Measurements from ENCODE around the gene RAD52. TPM values are rescaled to one million over a fixed set of nuclear protein-coding genes. Genes with fewer than 3 reads are reported as not detected.
A peak's percentile ranks its signal among the peaks of the same experiment; 100 is the strongest.

Gene RAD52
- polyA plus RNA-seq, 1 donor = 27.9 TPM

DNA sequence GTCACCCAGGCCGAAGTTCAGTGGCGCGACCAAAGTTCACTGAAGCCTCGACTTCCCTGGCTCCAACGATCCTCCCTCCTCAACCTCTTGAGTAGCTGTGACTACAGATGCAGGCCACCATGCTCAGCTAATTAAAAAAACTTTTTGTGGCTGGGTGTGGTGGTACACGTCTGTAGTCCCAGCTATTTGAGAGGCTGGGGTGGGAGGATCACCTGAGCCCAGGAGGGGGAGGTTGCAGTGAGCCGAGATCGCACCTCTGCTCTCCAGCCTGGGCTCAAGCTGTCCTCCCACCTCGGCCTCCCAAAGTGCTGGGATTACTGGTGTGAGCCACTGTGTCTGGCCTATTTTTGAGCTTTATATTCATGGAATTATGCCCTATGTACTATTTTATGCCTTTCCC, 18.1 kb upstream of the RAD52 start:
- Histone ChIP-seq H3K9me3 (ENCODE audit: control insufficient read depth, low read depth, low read length) (no peaks in the 10 kb centered on the region), H3K4me1 (ENCODE audit: control insufficient read depth, insufficient read depth, low read length) (no peaks in the 10 kb centered on the region), H3K4me3 (ENCODE audit: low read length) (no peak overlapping the region), H3K27me3 (ENCODE audit: control insufficient read depth, insufficient read depth, low read length) (no peaks in the 10 kb centered on the region), H3K27ac (ENCODE audit: low read length) (no peak overlapping the region), H3K36me3 (ENCODE audit: control insufficient read depth, insufficient read depth, low read length) (no peaks in the 10 kb centered on the region)
- no peak for DNase-seq
- no CpG with 5 or more reads among the region's 9 CpGs for WGBS (ENCODE audit: insufficient coverage, low lambda C conversion rate)

GRCh38 chr12:966724-967123, 17.2 kb upstream of the RAD52 start:
- no peaks in the 10 kb centered on the region for H3K4me1 ChIP-seq (ENCODE audit: control insufficient read depth, insufficient read depth, low read length)
- H3K9me3 ChIP-seq (ENCODE audit: control insufficient read depth, low read depth, low read length) = no peaks in the 10 kb centered on the region
- 100% methylated on average over 1 of the region's 6 CpGs for WGBS (ENCODE audit: insufficient coverage, low lambda C conversion rate)
- DNase-seq = no peak
- no peak overlapping the region for H3K27ac ChIP-seq (ENCODE audit: low read length)
- no peaks in the 10 kb centered on the region for H3K27me3 ChIP-seq (ENCODE audit: control insufficient read depth, insufficient read depth, low read length)
- H3K36me3 ChIP-seq (ENCODE audit: control insufficient read depth, insufficient read depth, low read length) = no peaks in the 10 kb centered on the region
- no peak overlapping the region for H3K4me3 ChIP-seq (ENCODE audit: low read length)

GRCh38 chr12:958588-959123, 9.2 kb upstream of the RAD52 start:
- H3K4me1 ChIP-seq (ENCODE audit: control insufficient read depth, insufficient read depth, low read length) = no peaks in the 10 kb centered on the region
- H3K27me3 ChIP-seq (ENCODE audit: control insufficient read depth, insufficient read depth, low read length) = no peaks in the 10 kb centered on the region
- no peak overlapping the region for H3K4me3 ChIP-seq (ENCODE audit: low read length)
- DNase-seq = no peak
- H3K27ac ChIP-seq (ENCODE audit: low read length) = no peak overlapping the region
- WGBS (ENCODE audit: insufficient coverage, low lambda C conversion rate) = no CpG with 5 or more reads among the region's 8 CpGs
- H3K36me3 ChIP-seq (ENCODE audit: control insufficient read depth, insufficient read depth, low read length) = no peaks in the 10 kb centered on the region
- H3K9me3 ChIP-seq (ENCODE audit: control insufficient read depth, low read depth, low read length) = no peaks in the 10 kb centered on the region

DNA sequence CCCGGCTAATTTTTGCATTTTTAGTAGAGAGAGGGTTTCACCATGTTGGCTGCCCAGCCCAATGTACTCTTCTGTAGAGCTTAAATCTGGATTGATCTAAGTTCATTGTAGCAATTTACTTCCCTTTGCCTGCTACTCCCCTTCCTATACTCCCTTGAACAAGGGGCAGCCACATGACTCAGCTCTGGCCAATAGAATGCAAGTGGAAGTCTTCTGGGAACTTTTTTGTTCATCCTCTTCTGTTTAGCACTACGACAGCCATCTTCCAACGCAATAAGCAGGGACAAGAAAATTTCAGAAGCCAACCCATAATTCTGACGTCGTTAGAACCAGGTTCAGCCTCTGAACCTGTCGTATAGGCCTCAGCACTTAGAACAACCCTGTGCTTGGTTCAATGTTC, 6.4 kb upstream of the RAD52 start:
- Histone ChIP-seq H3K9me3 (ENCODE audit: control insufficient read depth, low read depth, low read length) (no peaks in the 10 kb centered on the region), H3K27ac (ENCODE audit: low read length) (no peak overlapping the region), H3K36me3 (ENCODE audit: control insufficient read depth, insufficient read depth, low read length) (no peaks in the 10 kb centered on the region), H3K4me3 (ENCODE audit: low read length) (no peak overlapping the region), H3K4me1 (ENCODE audit: control insufficient read depth, insufficient read depth, low read length) (peaks cover 2% of the 10 kb centered on the region), H3K27me3 (ENCODE audit: control insufficient read depth, insufficient read depth, low read length) (no peaks in the 10 kb centered on the region)
- WGBS (ENCODE audit: insufficient coverage, low lambda C conversion rate) = 93% methylated on average over 3 of the region's 6 CpGs
- no peak for DNase-seq

DNA sequence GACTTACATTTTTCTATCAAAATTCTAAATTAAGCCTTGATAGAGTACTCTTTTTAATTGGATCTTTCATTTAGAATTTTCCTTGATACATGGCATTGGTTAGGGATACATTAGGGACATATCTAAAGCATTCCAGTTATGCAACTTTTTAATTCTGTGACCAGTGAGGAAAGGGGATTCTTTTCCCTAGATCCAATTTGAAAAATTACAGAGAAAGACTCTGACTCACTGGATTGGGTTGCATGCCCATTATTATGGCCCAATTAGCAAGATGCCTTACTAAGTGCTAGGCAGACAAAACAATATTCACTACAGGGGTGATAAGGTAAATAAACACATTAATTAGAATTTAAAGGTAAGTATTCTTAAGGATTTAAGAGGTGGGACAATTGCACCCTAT, 5.2 kb upstream of the RAD52 start:
- no peak overlapping the region for H3K4me3 ChIP-seq (ENCODE audit: low read length)
- no peak overlapping the region for H3K27ac ChIP-seq (ENCODE audit: low read length)
- DNase-seq = no peak
- no peaks in the 10 kb centered on the region for H3K36me3 ChIP-seq (ENCODE audit: control insufficient read depth, insufficient read depth, low read length)
- H3K27me3 ChIP-seq (ENCODE audit: control insufficient read depth, insufficient read depth, low read length) = no peaks in the 10 kb centered on the region
- H3K4me1 ChIP-seq (ENCODE audit: control insufficient read depth, insufficient read depth, low read length) = peaks cover 10% of the 10 kb centered on the region
- no peaks in the 10 kb centered on the region for H3K9me3 ChIP-seq (ENCODE audit: control insufficient read depth, low read depth, low read length)

GRCh38 chr12:953776-954175, 4.3 kb upstream of the RAD52 start:
- peaks cover 10% of the 10 kb centered on the region for H3K4me1 ChIP-seq (ENCODE audit: control insufficient read depth, insufficient read depth, low read length)
- DNase-seq = no peak
- H3K27ac ChIP-seq (ENCODE audit: low read length) = no peak overlapping the region
- 50% methylated on average over 2 of the region's 7 CpGs for WGBS (ENCODE audit: insufficient coverage, low lambda C conversion rate)
- H3K4me3 ChIP-seq (ENCODE audit: low read length) = no peak overlapping the region
- H3K27me3 ChIP-seq (ENCODE audit: control insufficient read depth, insufficient read depth, low read length) = no peaks in the 10 kb centered on the region
- H3K36me3 ChIP-seq (ENCODE audit: control insufficient read depth, insufficient read depth, low read length) = no peaks in the 10 kb centered on the region
- no peaks in the 10 kb centered on the region for H3K9me3 ChIP-seq (ENCODE audit: control insufficient read depth, low read depth, low read length)

DNA sequence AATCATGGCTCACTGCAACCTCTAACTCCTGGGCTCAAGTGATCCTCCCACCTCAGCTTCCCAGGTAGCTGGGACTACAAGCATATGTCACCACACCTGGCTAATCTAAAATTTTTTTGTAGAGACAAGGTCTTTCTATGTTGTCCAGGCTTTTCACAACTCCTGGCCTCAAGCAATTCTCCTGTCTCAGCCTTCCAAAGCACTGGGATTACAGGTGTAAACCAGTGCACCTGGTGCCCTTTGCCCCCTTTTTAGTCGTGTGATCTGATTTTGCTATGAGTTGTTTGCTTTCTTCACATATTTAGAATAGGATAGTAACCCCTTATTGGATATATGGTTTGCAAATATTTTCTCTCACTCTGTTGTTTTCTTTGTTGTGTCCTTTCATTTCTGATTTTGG, 1.7 kb upstream of the RAD52 start:
- H3K4me1 ChIP-seq (ENCODE audit: control insufficient read depth, insufficient read depth, low read length) = peaks cover 13% of the 10 kb centered on the region
- no CpG with 5 or more reads among the region's 1 CpG for WGBS (ENCODE audit: insufficient coverage, low lambda C conversion rate)
- no peak overlapping the region for H3K4me3 ChIP-seq (ENCODE audit: low read length)
- no peaks in the 10 kb centered on the region for H3K27me3 ChIP-seq (ENCODE audit: control insufficient read depth, insufficient read depth, low read length)
- H3K27ac ChIP-seq (ENCODE audit: low read length) = peak overlapping the region; percentile 57
- DNase-seq = peak; percentile 70 to 83
- H3K9me3 ChIP-seq (ENCODE audit: control insufficient read depth, low read depth, low read length) = no peaks in the 10 kb centered on the region
- no peaks in the 10 kb centered on the region for H3K36me3 ChIP-seq (ENCODE audit: control insufficient read depth, insufficient read depth, low read length)

- 100% methylated on average over 1 of the region's 9 CpGs for WGBS (ENCODE audit: insufficient coverage, low lambda C conversion rate)
- peak overlapping the region; percentile 80 for H3K27ac ChIP-seq (ENCODE audit: low read length)
These were observed 1.3 kb downstream of the RAD52 start for GRCh38 chr12:948238-948637.

GRCh38 chr12:946631-947030, 2.9 kb downstream of the RAD52 start:
- Histone ChIP-seq H3K4me1 (ENCODE audit: control insufficient read depth, insufficient read depth, low read length) (peaks cover 13% of the 10 kb centered on the region), H3K9me3 (ENCODE audit: control insufficient read depth, low read depth, low read length) (no peaks in the 10 kb centered on the region), H3K27ac (ENCODE audit: low read length) (no peak overlapping the region), H3K36me3 (ENCODE audit: control insufficient read depth, insufficient read depth, low read length) (peaks cover 11% of the 10 kb centered on the region), H3K4me3 (ENCODE audit: low read length) (no peak overlapping the region), H3K27me3 (ENCODE audit: control insufficient read depth, insufficient read depth, low read length) (no peaks in the 10 kb centered on the region)
- no peak for DNase-seq
- WGBS (ENCODE audit: insufficient coverage, low lambda C conversion rate) = no CpG with 5 or more reads among the region's 6 CpGs

More at GRCh38 chr12:948238-948637, 1.3 kb downstream of the RAD52 start:
- DNase-seq = no peak
- peaks cover 13% of the 10 kb centered on the region for H3K4me1 ChIP-seq (ENCODE audit: control insufficient read depth, insufficient read depth, low read length)
- peaks cover 11% of the 10 kb centered on the region for H3K36me3 ChIP-seq (ENCODE audit: control insufficient read depth, insufficient read depth, low read length)
- peak overlapping the region; percentile 78 for H3K4me3 ChIP-seq (ENCODE audit: low read length)
- H3K9me3 ChIP-seq (ENCODE audit: control insufficient read depth, low read depth, low read length) = no peaks in the 10 kb centered on the region
- no peaks in the 10 kb centered on the region for H3K27me3 ChIP-seq (ENCODE audit: control insufficient read depth, insufficient read depth, low read length)

- Histone ChIP-seq H3K27ac (ENCODE audit: low read length) (no peak overlapping the region), H3K9me3 (ENCODE audit: control insufficient read depth, low read depth, low read length) (no peaks in the 10 kb centered on the region), H3K4me1 (ENCODE audit: control insufficient read depth, insufficient read depth, low read length) (peaks cover 13% of the 10 kb centered on the region), H3K27me3 (ENCODE audit: control insufficient read depth, insufficient read depth, low read length) (no peaks in the 10 kb centered on the region), H3K4me3 (ENCODE audit: low read length) (no peak overlapping the region), H3K36me3 (ENCODE audit: control insufficient read depth, insufficient read depth, low read length) (peaks cover 11% of the 10 kb centered on the region)
- no peak for DNase-seq
These were observed 3.3 kb downstream of the RAD52 start for GRCh38 chr12:946212-946611.

GRCh38 chr12:944211-944610, 5.3 kb downstream of the RAD52 start:
- no peak for DNase-seq
- Histone ChIP-seq H3K27ac (ENCODE audit: low read length) (no peak overlapping the region), H3K9me3 (ENCODE audit: control insufficient read depth, low read depth, low read length) (no peaks in the 10 kb centered on the region), H3K4me1 (ENCODE audit: control insufficient read depth, insufficient read depth, low read length) (peaks cover 3% of the 10 kb centered on the region), H3K36me3 (ENCODE audit: control insufficient read depth, insufficient read depth, low read length) (peaks cover 16% of the 10 kb centered on the region), H3K27me3 (ENCODE audit: control insufficient read depth, insufficient read depth, low read length) (no peaks in the 10 kb centered on the region), H3K4me3 (ENCODE audit: low read length) (no peak overlapping the region)
- 100% methylated on average over 1 of the region's 7 CpGs for WGBS (ENCODE audit: insufficient coverage, low lambda C conversion rate)
